ENCODE results near the gene PHLDA2.

PHLDA2 gene

GRCh38 chr11:2881076-2881980, 47.9 kb downstream of the PHLDA2 start:
- DNase-seq, result no peak

GRCh38 chr11:2880646-2881045, 48.6 kb downstream of the PHLDA2 start:
- no peak for DNase-seq

GRCh38 chr11:2878782-2879181, 50.4 kb downstream of the PHLDA2 start:
- no peak for DNase-seq
